H1 (cell line): ENCODE results near the gene KLHL3. TPM values are rescaled to one million over a fixed set of nuclear protein-coding genes. Genes with fewer than 3 reads are reported as not detected.

ENCODE experiments used
- CTCF ChIA-PET: fragments of 300-600 bp; sonication (Branson Sonifier 250); formaldehyde crosslinking; loops from one replicate; lab custom pipeline; 2021; ENCODE audit not compliant: partially characterized antibody; lab: Charles Lee
- POLR2A ChIA-PET: fragments of 300-600 bp; sonication (Branson Sonifier 250); formaldehyde crosslinking; loops from one replicate; lab custom pipeline; 2021; ENCODE audit warnings: inconsistent platforms; ENCODE audit not compliant: partially characterized antibody; lab: Charles Lee
- DNase-seq, 2 experiments: peaks; one replicate each; pipeline versions ENCODE4 v3.0.0 to v3.0.0-alpha.2; 2010 to 2022; ENCODE audit warnings: low spot score in 2 of 2, low read depth in 1 of 2, mixed read lengths in 1 of 2
- FAIRE-seq: peaks from 2 replicates; lab custom pipeline; 2011; peaks lifted over from hg19 to GRCh38; lab: Jason Lieb, UNC
- H2AFZ ChIP-seq: 2 replicates; pipeline ENCODE4 v1.8.1; 2012; ENCODE audit warnings: low read length, inconsistent platforms
- H2AK5ac ChIP-seq: 2 replicates; pipeline ENCODE4 v1.6.1; 2013; ENCODE audit warnings: low read depth, low read length
- H2BK120ac ChIP-seq: replicated peaks from 2 replicates; pipeline ENCODE3; 2013; ENCODE audit warnings: low read depth, low read length, inconsistent platforms
- H2BK12ac ChIP-seq: 2 replicates; pipeline ENCODE4 v1.6.1; 2013; ENCODE audit warnings: low read depth, low read length
- H2BK15ac ChIP-seq: 2 replicates; pipeline ENCODE4 v1.6.1; 2013; ENCODE audit warnings: low read length
- H2BK20ac ChIP-seq: 2 replicates; pipeline ENCODE4 v1.6.1; 2013; ENCODE audit warnings: low read length
- H2BK5ac ChIP-seq: 2 replicates; pipeline ENCODE4 v1.6.1; 2013; ENCODE audit warnings: low read depth, low read length
- H3K14ac ChIP-seq: 2 replicates; pipeline ENCODE4 v1.6.1; 2013; ENCODE audit warnings: inconsistent platforms; ENCODE audit not compliant: insufficient read length
- H3K18ac ChIP-seq: 2 replicates; pipeline ENCODE4 v1.6.1; 2013; ENCODE audit warnings: low read length; ENCODE audit errors: extremely low read depth
- H3K23ac ChIP-seq: 2 replicates; pipeline ENCODE4 v1.6.1; 2013; ENCODE audit warnings: inconsistent platforms; ENCODE audit not compliant: insufficient read length
- H3K23me2 ChIP-seq: 2 replicates; pipeline ENCODE4 v1.6.1; 2013; ENCODE audit warnings: low read depth, low read length
- H3K27ac ChIP-seq: 2 replicates; pipeline ENCODE4 v1.6.1; 2011; ENCODE audit warnings: low read depth, low read length, inconsistent platforms
- H3K27me3 ChIP-seq, 4 experiments: replicated peaks in 1 of 4; 1 replicate in 1 of 4; 2 replicates in 3 of 4; pipeline versions ENCODE4 v1.6.1 to v1.8.1; 2011 to 2013; ENCODE audit warnings: low read length in 3 of 4, mild to moderate bottlenecking in 3 of 4, inconsistent platforms in 2 of 4, mixed read lengths in 2 of 4, moderate library complexity in 1 of 4; ENCODE audit not compliant: control insufficient read depth in 3 of 4, insufficient read depth in 3 of 4; ENCODE audit errors: extremely low read depth in 1 of 4
- H3K36me3 ChIP-seq, 4 experiments: 2 replicates each; pipeline versions ENCODE4 v1.6.1 to v1.8.1; 2011 to 2013; ENCODE audit warnings: mild to moderate bottlenecking in 4 of 4, low read length in 3 of 4, moderate library complexity in 2 of 4, control low read depth in 1 of 4, inconsistent platforms in 1 of 4; ENCODE audit not compliant: insufficient read depth in 4 of 4, control insufficient read depth in 2 of 4
- H3K4ac ChIP-seq: replicated peaks from 2 replicates; pipeline ENCODE3; 2013; ENCODE audit warnings: low read length, low read depth, mixed read lengths, inconsistent platforms; ENCODE audit not compliant: insufficient read length
- H3K4me1 ChIP-seq, 4 experiments: replicated peaks in 1 of 4; 1 replicate in 1 of 4; 2 replicates in 3 of 4; pipeline versions ENCODE4 v1.6.1 to v1.8.1; 2011 to 2013; ENCODE audit warnings: low read length in 3 of 4, inconsistent platforms in 2 of 4, mixed read lengths in 1 of 4; ENCODE audit not compliant: insufficient read depth in 4 of 4, control insufficient read depth in 3 of 4
- H3K4me2 ChIP-seq, 2 experiments: 2 replicates each; pipeline versions ENCODE4 v1.6.1 to v1.8.1; 2011 to 2013; ENCODE audit warnings: low read depth in 2 of 2, low read length in 2 of 2, control low read depth in 1 of 2, inconsistent platforms in 1 of 2, mild to moderate bottlenecking in 1 of 2; ENCODE audit not compliant: insufficient read depth in 1 of 2
- H3K4me3 ChIP-seq, 4 experiments: fragments of 200-600, 300-600 bp in 1 of 4; sonication (generic), shearing (Covaris generic), sonication (Bioruptor Twin) in 1 of 4; 2 replicates each; pipeline versions ENCODE4 v1.5.1 to v1.8.1; 2011 to 2016; ENCODE audit warnings: low read length in 4 of 4, low read depth in 3 of 4, control low read depth in 2 of 4, inconsistent platforms in 2 of 4, mild to moderate bottlenecking in 2 of 4, mixed read lengths in 1 of 4, moderate library complexity in 1 of 4; ENCODE audit not compliant: insufficient read depth in 2 of 4; ENCODE audit errors: extremely low read depth in 1 of 4
- H3K56ac ChIP-seq: replicated peaks from 2 replicates; pipeline ENCODE3; 2013; ENCODE audit warnings: low read depth, mild to moderate bottlenecking, mixed read lengths, low read length, inconsistent platforms; ENCODE audit not compliant: insufficient read length
- H3K79me1 ChIP-seq: 2 replicates; pipeline ENCODE4 v1.6.1; 2013; ENCODE audit warnings: low read depth, low read length, control low read depth
- H3K79me2 ChIP-seq, 2 experiments: 2 replicates each; pipeline versions ENCODE4 v1.6.1 to v1.8.1; 2012 to 2013; ENCODE audit warnings: low read length in 2 of 2, mild to moderate bottlenecking in 2 of 2, inconsistent platforms in 1 of 2; ENCODE audit not compliant: insufficient read depth in 2 of 2, control insufficient read depth in 1 of 2
- H3K9ac ChIP-seq, 4 experiments: replicated peaks in 1 of 4; 1 replicate in 1 of 4; 2 replicates in 3 of 4; pipeline versions ENCODE4 v1.6.1 to v1.8.1; 2011 to 2013; ENCODE audit warnings: low read depth in 3 of 4, low read length in 3 of 4, control low read depth in 2 of 4, mild to moderate bottlenecking in 2 of 4, moderate library complexity in 2 of 4, inconsistent platforms in 1 of 4; ENCODE audit errors: extremely low read depth in 1 of 4
- H3K9me3 ChIP-seq, 2 experiments: 2 replicates each; pipeline versions ENCODE4 v1.6.1 to v1.8.1; 2012 to 2013; ENCODE audit warnings: mild to moderate bottlenecking in 2 of 2, moderate library complexity in 2 of 2, control low read depth in 1 of 2, inconsistent platforms in 1 of 2, low read depth in 1 of 2, low read length in 1 of 2, mixed read lengths in 1 of 2; ENCODE audit not compliant: insufficient read depth in 2 of 2
- H4K20me1 ChIP-seq, 2 experiments: replicated peaks in 1 of 2; 2 replicates each; pipeline versions ENCODE3 to v1.8.1; 2011 to 2013; ENCODE audit warnings: inconsistent platforms in 2 of 2, low read length in 2 of 2, mild to moderate bottlenecking in 1 of 2; ENCODE audit not compliant: insufficient read depth in 2 of 2, control insufficient read depth in 1 of 2
- H4K5ac ChIP-seq: 2 replicates; pipeline ENCODE4 v1.6.1; 2013; ENCODE audit warnings: low read length, low read depth, mixed read lengths, inconsistent platforms; ENCODE audit not compliant: insufficient read length
- H4K8ac ChIP-seq: 2 replicates; pipeline ENCODE4 v1.8.0; 2013; ENCODE audit warnings: mild to moderate bottlenecking, moderate library complexity, low read length, inconsistent platforms; ENCODE audit not compliant: insufficient read depth; ENCODE audit errors: extremely low read depth
- H4K91ac ChIP-seq: replicated peaks from 2 replicates; pipeline ENCODE3; 2013; ENCODE audit warnings: low read length, mixed read lengths, inconsistent platforms; ENCODE audit not compliant: insufficient read length
- YY1 ChIP-seq: IDR thresholded peaks from 2 replicates; pipeline ENCODE4 v1.6.1; 2011; ENCODE audit warnings: low read depth, mild to moderate bottlenecking, low read length
- WGBS, 2 experiments: shearing (Covaris generic) in 1 of 2; methylation state at CpG; one replicate each; pipeline versions ENCODE4 v1.1.6 to v1.1.7; 2013 to 2015; ENCODE audit warnings: low lambda C conversion rate in 2 of 2, mixed read lengths in 2 of 2, inconsistent platforms in 1 of 2, low coverage in 1 of 2, missing lambda C conversion rate in 1 of 2; ENCODE audit not compliant: insufficient replicate concordance in 2 of 2, insufficient coverage in 1 of 2, insufficient read length in 1 of 2; ENCODE audit errors: extremely low coverage in 1 of 2, missing lambda C conversion rate in 1 of 2; 5-methylcytosine and 5-hydroxymethylcytosine counted together
- polyA plus RNA-seq, 7 experiments: library from polyadenylated mRNA; depleted of rRNA in 3 of 7; stranded (reverse) in 5 of 7; unstranded in 2 of 7; fragments of >200 nt in 5 of 7; fragments of 200-250 nt in 2 of 7; gene quantifications; 1 replicate in 5 of 7; 2 replicates in 1 of 7; 4 replicates in 1 of 7; pipeline versions ENCODE4 v1.2.1 to v1.2.3, GENCODE V29; 2011 to 2013; ENCODE audit warnings: missing spikeins in 2 of 7, mixed read lengths in 2 of 7
- total RNA-seq: library from RNA; stranded (reverse); fragmentation: NEBNext Ultra II Directional; extraction: Animal tissue kit (Norgen Biotek cat#: 25700); gene quantifications from 2 replicates; pipeline ENCODE4 v1.2.1, GENCODE V29; 2021

Gene KLHL3
- total and polyA plus RNA-seq, 2 of the 8 experiments (the other 6 are each of a cell fraction or from before 2014, with no cell fraction given) = 7.4 to 13.7 TPM

- Histone ChIP-seq H3K79me2 (no peaks in the 10 kb centered on the region), H3K56ac (no peak overlapping the region), H3K23me2 (no peaks in the 10 kb centered on the region), H3K27ac (no peak overlapping the region), H4K5ac (no peak overlapping the region), H3K9me3 (no peaks in the 10 kb centered on the region), H2BK120ac (no peak overlapping the region), H4K20me1 (peaks cover 0 to 3% of the 10 kb centered on the region in 2 experiments), H3K27me3 (no peaks in the 10 kb centered on the region), H3K23ac (no peak overlapping the region), H3K4ac (no peak overlapping the region), H4K91ac (no peak overlapping the region), H2BK5ac (no peak overlapping the region), H2BK20ac (no peak overlapping the region), H4K8ac (no peak overlapping the region), H3K4me1 (no peaks in the 10 kb centered on the region), H3K4me3 (no peak overlapping the region), H3K14ac (no peak overlapping the region), H3K36me3 (no peaks in the 10 kb centered on the region; a peak in 1 of 8 replicates), H2BK15ac (no peak overlapping the region), H2BK12ac (no peak overlapping the region), H3K4me2 (no peak overlapping the region), H3K9ac (no peak overlapping the region), H2AFZ (no peak overlapping the region), H3K79me1 (no peaks in the 10 kb centered on the region), H2AK5ac (no peak overlapping the region), H3K18ac (no peak overlapping the region)
- WGBS, 2 experiments = 93% methylated on average over 2 of the region's 2 CpGs; no CpG with 5 or more reads in 1 of the 2 experiments
- no peak for DNase-seq
- FAIRE-seq = no peak
- POLR2A ChIA-PET = no interaction called here
- CTCF ChIA-PET = interaction anchor here (0.6 to 0.9 kb wide), 2 partner anchors 10 to 1609 kb away, joined by 3 to 5 read pairs; no protein-coding TSS in a partner anchor
- no peak for TF ChIP-seq YY1
These were observed 29.0 kb downstream of the KLHL3 start for GRCh38 chr5:137706841-137707240.
